Spinal cord (tissue), 10 donors: ENCODE measurements around the gene STARD5. TPM values are rescaled to one million over a fixed set of nuclear protein-coding genes. Genes with fewer than 3 reads are reported as not detected.

Experiments used
- DNase-seq, 6 donors: peaks; one replicate each; pipeline versions ENCODE4 v3.0.0 to v3.0.0-alpha.2; 2013 to 2015; ENCODE audit warnings: low spot score in 6 of 6, low read depth in 4 of 6
- H3K27ac ChIP-seq: one replicate; pipeline ENCODE4 v1.5.1; 2013; ENCODE audit warnings: low read depth, low read length, control low read depth
- H3K27me3 ChIP-seq: one replicate; pipeline ENCODE4 v1.6.1; 2013; ENCODE audit warnings: low read length; ENCODE audit not compliant: control insufficient read depth, insufficient read depth
- H3K36me3 ChIP-seq: one replicate; pipeline ENCODE4 v1.6.1; 2013; ENCODE audit warnings: low read length; ENCODE audit not compliant: control insufficient read depth, insufficient read depth
- H3K4me1 ChIP-seq: one replicate; pipeline ENCODE4 v1.6.1; 2013; ENCODE audit warnings: low read length; ENCODE audit not compliant: control insufficient read depth, insufficient read depth
- H3K4me3 ChIP-seq: one replicate; pipeline ENCODE4 v1.5.1; 2013; ENCODE audit warnings: low read depth, low read length, control low read depth
- H3K9me3 ChIP-seq: one replicate; pipeline ENCODE4 v1.6.1; 2013; ENCODE audit warnings: low read length; ENCODE audit not compliant: control insufficient read depth, insufficient read depth
- WGBS: methylation state at CpG from one replicate; pipeline ENCODE4 v1.1.5; 2013; ENCODE audit warnings: missing lambda C conversion rate; ENCODE audit not compliant: insufficient coverage; 5-methylcytosine and 5-hydroxymethylcytosine counted together
- polyA plus RNA-seq, 2 donors: library from polyadenylated mRNA; unstranded; fragments of 120-200 nt; gene quantifications; one replicate each; pipeline ENCODE4 v1.2.1, GENCODE V29; 2013; ENCODE audit not compliant: insufficient read length in 2 of 2
- total RNA-seq, 2 donors: library from RNA; depleted of rRNA in 1 of 2; stranded (reverse); fragments of 120-200 nt in 1 of 2; fragments of >200 nt in 1 of 2; gene quantifications; one replicate each; pipeline versions ENCODE4 v1.2.3 to v1.2.4, GENCODE V29; 2013 to 2014
- donor health status: healthy.

STARD5 gene
- total and polyA plus RNA-seq, 4 donors, result 2.7 to 4.5 (median 3.8) TPM

DNA sequence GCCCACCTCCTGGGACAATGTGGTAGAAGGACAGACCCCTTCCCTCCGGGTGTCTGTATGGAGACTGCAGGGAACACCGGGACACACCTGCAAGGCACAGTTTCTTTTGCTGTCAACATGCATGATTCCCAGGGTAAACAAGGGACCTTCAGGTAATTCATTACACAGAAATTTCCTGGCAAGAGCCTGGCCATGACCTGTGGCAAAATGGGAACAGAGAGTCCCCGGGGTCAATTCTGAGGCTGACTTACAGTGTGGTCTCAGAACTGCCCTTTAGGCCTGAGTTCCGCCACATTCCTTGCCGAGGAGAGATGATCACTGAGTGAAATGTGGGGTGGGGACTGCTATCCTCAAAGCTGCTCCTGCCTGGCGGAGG lies 6.3 kb downstream of the STARD5 start:
- Histone ChIP-seq H3K4me3 (no peak overlapping the region), H3K27ac (no peak overlapping the region), H3K27me3 (no peaks in the 10 kb centered on the region), H3K36me3 (peaks cover 4% of the 10 kb centered on the region), H3K9me3 (no peaks in the 10 kb centered on the region), H3K4me1 (peaks cover 4% of the 10 kb centered on the region)
- WGBS, result 81% methylated on average over 4 of the region's 6 CpGs
- no peak for DNase-seq

DNA sequence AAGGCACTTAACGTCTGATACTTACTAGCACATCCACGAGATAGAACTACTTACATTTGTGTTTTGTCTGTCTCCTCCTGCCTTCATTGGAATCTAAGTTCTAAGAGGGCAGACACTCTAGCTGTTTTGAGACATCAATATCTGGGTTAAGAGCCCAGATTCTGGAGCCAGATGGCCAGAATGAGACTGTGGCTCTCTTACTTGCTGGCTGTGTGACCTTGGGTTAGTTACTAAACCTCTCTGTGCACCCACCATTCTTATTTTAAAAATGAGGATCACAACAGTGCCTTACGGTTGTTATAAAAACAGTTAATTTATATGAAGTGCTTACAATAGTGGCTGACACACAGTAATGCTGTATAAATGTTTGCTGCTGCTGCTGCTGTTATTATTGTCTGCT lies 7.7 kb downstream of the STARD5 start:
- Histone ChIP-seq H3K4me3 (no peak overlapping the region), H3K27ac (no peak overlapping the region), H3K27me3 (no peaks in the 10 kb centered on the region), H3K36me3 (peaks cover 6% of the 10 kb centered on the region), H3K4me1 (no peaks in the 10 kb centered on the region), H3K9me3 (no peaks in the 10 kb centered on the region)
- WGBS, result 100% methylated on average over 2 of the region's 3 CpGs
- DNase-seq, result no peak

DNA sequence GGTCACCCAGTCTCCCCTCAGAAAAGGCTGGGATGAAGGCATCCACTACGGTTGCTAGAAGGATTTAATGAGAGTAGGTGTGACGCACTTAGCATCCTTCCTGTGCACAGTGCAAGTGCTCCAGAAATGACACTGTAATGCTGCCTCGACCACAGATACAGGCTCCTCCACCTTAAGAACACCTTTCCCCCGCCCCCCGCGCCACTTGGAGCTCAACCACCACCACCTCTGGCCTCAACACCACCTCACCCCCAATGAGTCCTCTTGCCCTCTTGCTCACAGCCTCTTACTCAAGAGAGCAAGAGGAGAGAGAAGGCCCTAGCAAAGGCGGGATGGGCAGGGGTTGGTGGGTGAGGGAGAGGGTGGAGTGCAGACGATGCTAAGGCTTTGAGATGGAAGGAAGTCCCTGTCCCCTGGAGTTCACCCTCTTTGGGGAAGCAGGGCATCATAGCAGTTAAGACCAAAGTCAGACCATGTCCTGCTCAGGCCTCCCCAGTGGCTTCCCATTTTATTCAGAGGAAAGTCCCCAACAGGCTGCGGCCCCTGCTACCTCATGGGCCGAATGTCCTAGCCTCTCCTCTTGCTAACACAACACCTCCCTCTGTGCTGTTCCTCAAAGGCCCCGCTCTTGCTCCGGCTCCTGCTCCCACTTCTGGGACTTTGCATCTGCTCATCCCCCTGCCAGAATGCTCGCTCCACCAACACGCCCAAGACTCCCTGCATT lies 8.3 kb downstream of the STARD5 start:
- no peak overlapping the region for H3K4me3 ChIP-seq
- peaks cover 9% of the 10 kb centered on the region for H3K36me3 ChIP-seq
- no peaks in the 10 kb centered on the region for H3K27me3 ChIP-seq
- H3K9me3 ChIP-seq, result no peaks in the 10 kb centered on the region
- WGBS, result 85% methylated on average over 8 of the region's 14 CpGs
- H3K27ac ChIP-seq, result no peak overlapping the region
- no peak for DNase-seq
- H3K4me1 ChIP-seq, result no peaks in the 10 kb centered on the region

DNA sequence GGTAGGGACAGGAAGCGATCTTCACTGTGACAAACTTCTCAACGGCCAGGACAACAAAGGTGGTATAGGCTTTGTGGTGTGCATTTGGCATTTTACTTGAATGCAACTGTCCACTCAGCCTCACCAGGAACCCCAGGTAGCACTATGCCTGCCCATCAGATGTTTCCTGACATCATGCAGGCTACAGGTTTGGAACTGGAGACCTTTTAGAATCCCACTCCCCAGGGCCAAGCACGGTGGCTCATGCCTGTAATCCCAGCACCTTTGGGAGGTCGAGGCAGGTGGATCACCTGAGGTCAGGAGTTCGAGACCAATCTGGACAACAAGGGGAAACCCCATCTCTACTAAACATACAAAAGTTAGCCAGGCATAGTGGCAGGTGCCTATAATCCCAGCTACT lies 9.6 kb downstream of the STARD5 start:
- WGBS, result 93% methylated on average over 5 of the region's 5 CpGs
- Histone ChIP-seq H3K27ac (no peak overlapping the region), H3K4me3 (no peak overlapping the region), H3K36me3 (peaks cover 11% of the 10 kb centered on the region), H3K4me1 (no peaks in the 10 kb centered on the region), H3K27me3 (no peaks in the 10 kb centered on the region), H3K9me3 (no peaks in the 10 kb centered on the region)
- DNase-seq, result no peak

DNA sequence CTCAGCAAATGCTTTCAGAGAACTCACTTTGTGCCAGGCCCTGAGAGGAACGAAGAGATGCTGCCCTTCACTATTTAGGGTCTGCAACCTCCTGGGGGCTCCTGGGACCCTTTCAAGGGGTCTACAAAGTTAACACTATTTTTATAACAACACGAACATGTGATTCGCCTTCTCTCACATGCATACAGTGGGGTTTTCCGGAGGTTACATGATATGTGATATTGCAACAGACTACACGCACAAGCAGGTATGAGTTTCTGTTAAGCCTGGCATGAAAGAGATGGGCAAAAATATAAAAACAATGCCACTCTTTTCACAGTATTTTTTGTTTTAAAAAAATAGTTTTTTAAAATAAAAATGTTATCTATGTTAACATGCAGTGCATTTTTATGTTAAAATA lies 10.3 kb downstream of the STARD5 start:
- Histone ChIP-seq H3K36me3 (peaks cover 11% of the 10 kb centered on the region), H3K27me3 (no peaks in the 10 kb centered on the region), H3K9me3 (no peaks in the 10 kb centered on the region), H3K4me3 (no peak overlapping the region), H3K4me1 (no peaks in the 10 kb centered on the region), H3K27ac (no peak overlapping the region)
- DNase-seq, result no peak
- WGBS, result 100% methylated on average over 1 of the region's 5 CpGs

DNA sequence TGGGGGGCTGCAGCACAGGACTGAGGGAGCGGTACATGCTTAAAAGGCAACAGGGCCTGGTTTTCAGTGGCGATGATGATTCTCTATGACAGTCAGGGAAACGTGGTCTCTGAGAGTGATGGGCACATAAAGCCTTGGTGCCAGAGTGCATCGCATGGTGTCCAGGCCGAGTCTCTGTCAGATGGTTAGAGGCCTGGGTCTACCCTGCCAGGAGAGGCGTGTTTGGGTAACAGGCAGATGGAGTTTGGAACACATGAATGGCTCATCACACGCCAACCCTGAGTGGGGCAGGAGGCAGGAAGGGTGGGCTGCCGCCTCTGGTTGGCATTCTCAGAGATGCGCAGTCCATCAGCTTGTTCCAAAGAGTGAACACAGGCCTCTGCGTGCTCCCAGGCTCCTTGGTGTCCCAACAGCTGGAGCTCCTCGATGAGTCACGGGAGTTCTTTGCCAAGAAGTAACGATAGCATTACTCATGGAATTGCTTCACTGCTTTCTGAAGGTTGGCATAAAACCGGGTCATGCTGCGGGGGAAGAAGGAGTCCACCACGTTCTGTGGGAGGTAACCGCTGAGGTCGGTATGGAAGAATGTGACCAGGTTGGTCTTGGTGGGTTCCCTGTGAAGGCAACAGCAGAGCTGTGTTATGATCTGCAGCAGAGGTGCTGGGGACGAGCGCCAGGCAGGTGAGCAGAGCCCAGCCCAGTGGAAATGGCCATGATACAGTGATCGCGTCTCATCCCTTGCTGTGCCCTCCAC lies 11.0 kb downstream of the STARD5 start:
- WGBS, result 92% methylated on average over 22 of the region's 22 CpGs
- no peak for DNase-seq
- no peaks in the 10 kb centered on the region for H3K27me3 ChIP-seq
- peaks cover 11% of the 10 kb centered on the region for H3K36me3 ChIP-seq
- H3K9me3 ChIP-seq, result no peaks in the 10 kb centered on the region
- H3K27ac ChIP-seq, result no peak overlapping the region
- no peak overlapping the region for H3K4me3 ChIP-seq
- H3K4me1 ChIP-seq, result no peaks in the 10 kb centered on the region

DNA sequence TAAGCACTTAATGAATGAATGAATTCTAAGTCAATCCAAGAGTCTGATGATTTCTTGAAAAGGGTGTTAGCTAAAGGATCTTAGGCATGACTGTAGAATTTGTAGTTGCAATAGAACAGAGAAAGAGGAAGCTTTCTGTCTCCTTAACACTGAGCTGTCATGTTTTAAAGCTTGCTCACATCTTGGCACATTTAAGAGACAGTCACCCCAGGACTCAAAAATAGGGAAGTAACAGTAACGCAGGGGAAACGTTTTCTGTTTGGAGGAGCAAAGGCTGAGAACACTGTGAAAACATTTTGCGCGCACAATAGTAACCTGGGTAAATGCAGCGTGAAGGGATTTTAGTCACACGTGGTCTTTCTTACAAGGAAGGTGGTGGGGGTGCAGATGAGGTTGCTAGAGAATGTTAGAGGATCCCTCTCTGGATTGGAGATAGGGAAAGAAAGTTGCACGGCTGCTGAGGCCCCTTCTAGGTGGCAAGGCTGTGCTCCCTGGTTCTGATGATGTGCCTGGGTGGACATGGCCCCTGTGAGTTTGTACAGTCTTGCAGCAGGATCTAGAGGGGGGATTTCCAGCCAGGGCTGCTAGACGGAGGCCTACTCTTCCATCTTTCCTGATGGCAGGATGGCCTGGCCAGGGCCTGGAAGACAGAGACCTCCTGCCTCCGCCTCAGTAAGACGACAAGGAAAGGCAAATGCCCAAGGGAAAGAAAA lies 12.0 kb downstream of the STARD5 start:
- Histone ChIP-seq H3K27me3 (no peaks in the 10 kb centered on the region), H3K4me3 (no peak overlapping the region), H3K27ac (no peak overlapping the region), H3K4me1 (no peaks in the 10 kb centered on the region), H3K36me3 (peaks cover 11% of the 10 kb centered on the region), H3K9me3 (no peaks in the 10 kb centered on the region)
- 70% methylated on average over 10 of the region's 10 CpGs for WGBS
- no peak for DNase-seq

DNA sequence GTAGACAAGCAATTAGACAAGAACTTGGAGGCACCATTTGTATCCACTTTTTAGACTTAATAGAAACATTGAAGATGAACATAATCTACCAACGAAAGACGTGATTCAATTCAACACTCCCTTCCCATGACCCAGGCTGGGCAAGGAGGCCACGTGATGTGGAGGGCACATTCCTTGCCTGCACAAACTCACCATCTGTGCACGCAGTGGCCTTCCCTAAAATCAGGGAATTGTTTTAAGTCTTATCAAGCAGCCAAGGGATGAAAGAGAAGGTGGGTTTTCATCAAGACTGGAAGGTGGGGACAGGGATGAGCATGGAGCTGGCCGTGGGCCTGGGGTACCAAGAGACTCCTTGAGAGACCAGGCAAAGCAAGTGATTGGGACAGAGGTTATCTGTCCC lies 13.5 kb downstream of the STARD5 start:
- WGBS, result 87% methylated on average over 2 of the region's 5 CpGs
- no peaks in the 10 kb centered on the region for H3K9me3 ChIP-seq
- no peak overlapping the region for H3K4me3 ChIP-seq
- no peaks in the 10 kb centered on the region for H3K4me1 ChIP-seq
- no peak for DNase-seq
- no peaks in the 10 kb centered on the region for H3K27me3 ChIP-seq
- peaks cover 11% of the 10 kb centered on the region for H3K36me3 ChIP-seq
- no peak overlapping the region for H3K27ac ChIP-seq

DNA sequence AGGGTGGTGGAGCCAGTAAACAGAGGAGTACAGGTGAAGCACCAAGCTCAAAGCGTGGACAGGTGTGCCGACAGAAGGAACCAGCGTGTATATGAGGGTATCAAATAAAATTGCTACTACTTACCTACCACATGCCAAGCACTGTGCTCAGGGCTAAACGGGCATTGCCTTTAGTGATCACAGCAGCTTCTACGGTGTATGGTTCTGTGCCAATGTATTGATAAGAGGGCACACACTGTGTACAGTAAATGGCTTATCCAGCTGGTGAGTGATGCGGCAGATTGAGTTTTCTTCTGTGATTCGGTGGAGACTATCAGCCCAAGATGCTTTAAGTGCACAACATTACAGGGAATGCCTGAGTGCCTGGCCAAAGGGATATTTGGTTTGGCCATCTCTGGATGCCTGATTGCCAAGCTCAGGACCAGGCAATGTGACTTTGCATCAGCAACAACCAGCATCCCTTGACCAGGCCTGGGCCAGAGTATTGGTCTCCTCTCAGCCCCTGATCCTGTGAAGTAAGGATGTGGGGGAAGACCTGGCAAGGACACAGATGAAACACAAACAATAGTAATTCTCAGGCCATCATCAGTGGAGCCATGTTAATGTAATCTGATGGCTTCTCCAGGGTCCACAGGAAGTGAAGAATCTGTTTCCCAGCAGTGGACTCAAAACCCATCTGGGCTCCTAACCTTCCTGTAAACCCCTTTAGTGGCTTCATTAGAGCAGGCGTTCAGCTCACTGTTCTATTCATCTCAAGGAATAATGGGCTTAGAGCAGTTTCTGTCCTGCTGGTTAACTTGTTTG lies 14.1 kb downstream of the STARD5 start:
- Histone ChIP-seq H3K36me3 (peaks cover 11% of the 10 kb centered on the region), H3K27ac (no peak overlapping the region), H3K9me3 (no peaks in the 10 kb centered on the region), H3K4me3 (no peak overlapping the region), H3K4me1 (no peaks in the 10 kb centered on the region), H3K27me3 (no peaks in the 10 kb centered on the region)
- WGBS, result 100% methylated on average over 3 of the region's 8 CpGs
- DNase-seq, result no peak
